Left ventricle myocardium superior (tissue), 1 donor: Measurements from ENCODE around the gene OR2T2. TPM values are rescaled to one million over a fixed set of nuclear protein-coding genes. Genes with fewer than 3 reads are reported as not detected.

Experiments used
- total RNA-seq: library from RNA; stranded (reverse); fragmentation: NEBNext Ultra II Directional; extraction: Animal tissue kit (Norgen Biotek cat#: 25700); gene quantifications from one replicate; pipeline ENCODE4 v1.2.1, GENCODE V29; 2021
- donor health status: DM: no; HTN: yes; CAD: no; lungs with severe emphysema.

The OR2T2 gene
- total RNA-seq, 1 donor from 2014 or later = not detected

Other genes starting within 250 kb of the OR2T2 start
- gene OR2M3, start 248.4 kb upstream of the OR2T2 start, total RNA-seq = not detected
- not detected for gene OR2M4, start 214.2 kb upstream of the OR2T2 start, total RNA-seq
- gene OR2T33, start 167.7 kb upstream of the OR2T2 start, total RNA-seq = not detected
- not detected for gene OR2T12, start 142.2 kb upstream of the OR2T2 start, total RNA-seq
- gene OR2M7, start 121.1 kb upstream of the OR2T2 start, total RNA-seq = not detected
- not detected for gene OR14C36, start 96.9 kb upstream of the OR2T2 start, total RNA-seq
- not detected for gene OR2T4, start 84.0 kb upstream of the OR2T2 start, total RNA-seq
- gene OR2T6, start 69.9 kb upstream of the OR2T2 start, total RNA-seq = not detected
- gene OR2T1, start 42.6 kb upstream of the OR2T2 start, total RNA-seq = not detected
- gene OR2T3, start 27.7 kb downstream of the OR2T2 start, total RNA-seq = not detected
- not detected for gene OR2T5, start 43.0 kb downstream of the OR2T2 start, total RNA-seq
- gene OR2G6, start 62.4 kb downstream of the OR2T2 start, total RNA-seq = not detected
- gene OR2T29, start 117.1 kb downstream of the OR2T2 start, total RNA-seq = not detected
- not detected for gene OR2T34, start 129.1 kb downstream of the OR2T2 start, total RNA-seq
- not detected for gene OR2T10, start 152.1 kb downstream of the OR2T2 start, total RNA-seq
- not detected for gene OR2T11, start 189.5 kb downstream of the OR2T2 start, total RNA-seq
- not detected for gene OR2T35, start 199.6 kb downstream of the OR2T2 start, total RNA-seq
- gene OR2T27, start 209.9 kb downstream of the OR2T2 start, total RNA-seq = not detected